Measurements from ENCODE around the gene COX17.
"Not testable (repeated sequence)": the region's sequence is repeated elsewhere in the genome, so short reads cannot be mapped to it uniquely, and the experiment has no call there.

Gene COX17

GRCh38 chr3:119676771-119677640 lies at the start of gene COX17:
Gene COX17, minus strand, starts transcription at chr3:119677406. Its CDS starts 96 bp downstream, at chr3:119677310.
- DNase-seq (ENCODE audit: low read depth) = peak; percentile 70

- no peak for DNase-seq (ENCODE audit: low read depth)
These were observed 49.7 kb upstream of the COX17 start for GRCh38 chr3:119726909-119727308.

GRCh38 chr3:119723022-119723421 lies 45.8 kb upstream of the COX17 start:
- no peak for DNase-seq (ENCODE audit: low read depth)

- no peak for DNase-seq (ENCODE audit: low read depth)
These were observed 40.3 kb upstream of the COX17 start for GRCh38 chr3:119717520-119717919.

- DNase-seq (ENCODE audit: low read depth) = no peak
These were observed 39.8 kb upstream of the COX17 start for GRCh38 chr3:119716998-119717397.

GRCh38 chr3:119715105-119715504 lies 37.9 kb upstream of the COX17 start:
- DNase-seq (ENCODE audit: low read depth) = no peak

- DNase-seq (ENCODE audit: low read depth) = no peak
These were observed 26.8 kb upstream of the COX17 start for GRCh38 chr3:119703820-119704531.

GRCh38 chr3:119702530-119703527 lies 25.6 kb upstream of the COX17 start, which contains the start of gene CFAP91:
Gene CFAP91, plus strand, starts transcription at chr3:119703022. Its CDS starts 77 bp downstream, at chr3:119703099.
- peak; percentile 62 for DNase-seq (ENCODE audit: low read depth)

GRCh38 chr3:119700920-119701734 lies 23.9 kb upstream of the COX17 start:
- DNase-seq (ENCODE audit: low read depth) = no peak

GRCh38 chr3:119700269-119700919 lies 23.2 kb upstream of the COX17 start:
- DNase-seq (ENCODE audit: low read depth) = no peak

- DNase-seq (ENCODE audit: low read depth) = no peak
These were observed 20.2 kb upstream of the COX17 start for GRCh38 chr3:119697394-119697793.

- no peak for DNase-seq (ENCODE audit: low read depth)
These were observed 18.3 kb upstream of the COX17 start for GRCh38 chr3:119695480-119695879.

GRCh38 chr3:119690043-119690656 lies 12.9 kb upstream of the COX17 start:
- DNase-seq (ENCODE audit: low read depth) = no peak

GRCh38 chr3:119683421-119683820 lies 6.2 kb upstream of the COX17 start:
- no peak for DNase-seq (ENCODE audit: low read depth)

- DNase-seq (ENCODE audit: low read depth) = no peak
These were observed 4.1 kb upstream of the COX17 start for GRCh38 chr3:119681279-119681678.

GRCh38 chr3:119679874-119680273 lies 2.7 kb upstream of the COX17 start:
- no peak for DNase-seq (ENCODE audit: low read depth)

- not testable (repeated sequence) for DNase-seq (ENCODE audit: low read depth)
These were observed 1.0 kb upstream of the COX17 start for GRCh38 chr3:119678209-119678608.

- DNase-seq (ENCODE audit: low read depth) = no peak
These were observed 382 bp upstream of the COX17 start for GRCh38 chr3:119677641-119677934.

- DNase-seq (ENCODE audit: low read depth) = no peak
These were observed 1.2 kb downstream of the COX17 start for GRCh38 chr3:119676020-119676419.

GRCh38 chr3:119675188-119675874 lies 1.9 kb downstream of the COX17 start:
- no peak for DNase-seq (ENCODE audit: low read depth)

Measured in stimulated activated CD8-positive, alpha-beta memory T cell treated with anti-CD3 and anti-CD28 coated beads, Interleukin-15, amount 100 ng/mL, for 24 hours (primary cell).